Measurements from ENCODE around the gene STK32A.

The STK32A gene

GRCh38 chr5:147387109-147387508 is 152.3 kb downstream of the STK32A start:
- in situ Hi-C loops (cut with MboI; ENCODE audit: low sequenced_read_pairs), result no loop called here

GRCh38 chr5:147388184-147389108 is 153.6 kb downstream of the STK32A start:
- in situ Hi-C loops (cut with MboI; ENCODE audit: low sequenced_read_pairs), result no loop called here

GRCh38 chr5:147390654-147391225 is 155.9 kb downstream of the STK32A start:
- in situ Hi-C loops (cut with MboI; ENCODE audit: low sequenced_read_pairs), result no loop called here

- in situ Hi-C loops (cut with MboI; ENCODE audit: low sequenced_read_pairs), result no loop called here
Observed at GRCh38 chr5:147391781-147392180, 157.0 kb downstream of the STK32A start.

GRCh38 chr5:147393874-147394672 is 159.2 kb downstream of the STK32A start:
- in situ Hi-C loops (cut with MboI; ENCODE audit: low sequenced_read_pairs), result no loop called here

GRCh38 chr5:147396070-147396823 is 161.4 kb downstream of the STK32A start:
- in situ Hi-C loops (cut with MboI; ENCODE audit: low sequenced_read_pairs), result no loop called here

GRCh38 chr5:147397616-147398015 is 162.8 kb downstream of the STK32A start:
- in situ Hi-C loops (cut with MboI; ENCODE audit: low sequenced_read_pairs), result no loop called here

GRCh38 chr5:147398860-147399259 is 164.0 kb downstream of the STK32A start:
- in situ Hi-C loops (cut with MboI; ENCODE audit: low sequenced_read_pairs), result no loop called here

- in situ Hi-C loops (cut with MboI; ENCODE audit: low sequenced_read_pairs), result no loop called here
Observed at GRCh38 chr5:147400126-147400809, 165.4 kb downstream of the STK32A start.

GRCh38 chr5:147400881-147401280 is 166.1 kb downstream of the STK32A start:
- in situ Hi-C loops (cut with MboI; ENCODE audit: low sequenced_read_pairs), result no loop called here

GRCh38 chr5:147403651-147404640 is 169.1 kb downstream of the STK32A start:
- in situ Hi-C loops (cut with MboI; ENCODE audit: low sequenced_read_pairs), result no loop called here

GRCh38 chr5:147404706-147405105 is 169.9 kb downstream of the STK32A start:
- in situ Hi-C loops (cut with MboI; ENCODE audit: low sequenced_read_pairs), result no loop called here

- in situ Hi-C loops (cut with MboI; ENCODE audit: low sequenced_read_pairs), result no loop called here
Observed at GRCh38 chr5:147406636-147407035, 171.8 kb downstream of the STK32A start.

GRCh38 chr5:147407094-147407681 is 172.4 kb downstream of the STK32A start:
- in situ Hi-C loops (cut with MboI; ENCODE audit: low sequenced_read_pairs), result no loop called here

- in situ Hi-C loops (cut with MboI; ENCODE audit: low sequenced_read_pairs), result no loop called here
Observed at GRCh38 chr5:147408980-147409379, 174.2 kb downstream of the STK32A start.

GRCh38 chr5:147410496-147411358 is 175.9 kb downstream of the STK32A start:
- in situ Hi-C loops (cut with MboI; ENCODE audit: low sequenced_read_pairs), result no loop called here
